Measurements from ENCODE around the gene DYNLT1. TPM values are rescaled to one million over a fixed set of nuclear protein-coding genes. Genes with fewer than 3 reads are reported as not detected.
"Not testable (repeated sequence)": the region's sequence is repeated elsewhere in the genome, so short reads cannot be mapped to it uniquely, and the experiment has no call there.

DYNLT1 gene
- total and polyA plus RNA-seq, 2 of the 4 experiments (the other 2 are of a cell fraction), result 235 to 349 TPM

- intact Hi-C loops (cut with micrococcal nuclease); H3K4me2 ChIP-seq (ENCODE audit: low read depth, low read length); H3K4me3 ChIP-seq (ENCODE audit: insufficient read depth, low read depth, low read length); ATAC-seq (ENCODE audit: low read depth); H2AK9ac ChIP-seq (replicated peaks; ENCODE audit: low read depth, low read length, poor library complexity); DNase-seq; H3K9me3 ChIP-seq (ENCODE audit: control insufficient read depth, insufficient read depth, low read length); H2AFZ ChIP-seq (replicated peaks; ENCODE audit: low read length, poor library complexity); H3K9ac ChIP-seq (ENCODE audit: low read depth, low read length); BruUV-seq (replicated peaks); dilution Hi-C loops (cut with HindIII; ENCODE audit: low sequenced_read_pairs, unreplicated experiment); POLR2A ChIA-PET (ENCODE audit: unreplicated experiment); H2BK15ac ChIP-seq (ENCODE audit: low read depth, low read length); H3K27me3 ChIP-seq (ENCODE audit: control insufficient read depth, insufficient read depth, low read length); CTCF ChIA-PET: not testable (repeated sequence)
- Histone ChIP-seq H2BK5ac (ENCODE audit: low read depth, low read length, poor library complexity, severe bottlenecking) (peak overlapping the region; percentile 56), H2BK20ac (ENCODE audit: low read depth, low read length) (peak overlapping the region; percentile 30; the same call in 1 of the 2 replicates), H2BK120ac (ENCODE audit: low read depth, low read length) (peak overlapping the region; percentile 22), H3K36me3 (ENCODE audit: control insufficient read depth, insufficient read depth, low read length) (peaks cover 29% of the 10 kb centered on the region), H3K9me1 (ENCODE audit: insufficient read depth, low read length) (peaks cover 19% of the 10 kb centered on the region), H3K4me1 (ENCODE audit: control insufficient read depth, insufficient read depth, low read length) (peaks cover 14% of the 10 kb centered on the region), H3K27ac (ENCODE audit: insufficient read depth, low read length) (peak overlapping the region; percentile 79; the same call in 1 of the 2 replicates), H3K4ac (ENCODE audit: low read depth, low read length) (peak overlapping the region; percentile 32; the same call in 1 of the 2 replicates), H4K91ac (ENCODE audit: insufficient read depth, low read depth, low read length) (0 out of 2 replicates have a peak overlapping the region, but pooled peaks have one; percentile 15), H3K23ac (ENCODE audit: low read depth, low read length) (peak overlapping the region; percentile 57; the same call in 1 of the 2 replicates), H4K5ac (ENCODE audit: low read depth, low read length) (peak overlapping the region; percentile 72; the same call in 1 of the 2 replicates), H3K79me1 (ENCODE audit: low read depth in 1 of 2, low read length in 2 of 2) (peaks cover 8 to 63% of the 10 kb centered on the region in 2 experiments), H3K14ac (replicated peaks; ENCODE audit: low read depth, low read length) (peak overlapping the region; percentile 6; the same call in 1 of the 2 replicates), H4K8ac (ENCODE audit: low read depth in 2 of 2, low read length in 2 of 2) (peak overlapping the region in 1 of 2 experiments; percentile 81; a peak in 2 of 4 replicates), H2AK5ac (ENCODE audit: low read depth, low read length) (peak overlapping the region; percentile 50; the same call in 1 of the 2 replicates), H4K20me1 (ENCODE audit: insufficient read depth, low read length) (peaks cover 12% of the 10 kb centered on the region; the same call in 1 of the 2 replicates), H3K18ac (ENCODE audit: low read depth, low read length) (peak overlapping the region; percentile 68; the same call in 1 of the 2 replicates), H3K56ac (ENCODE audit: extremely low read depth, insufficient read depth, low read length) (0 out of 2 replicates have a peak overlapping the region, but pooled peaks have one; percentile 12)
- in situ Hi-C loops (cut with MboI; ENCODE audit: low sequenced_read_pairs), result loop anchor here (25.0 kb wide), 1 partner anchor 1080 kb away; no protein-coding TSS in a partner anchor
- no CpG with 5 or more reads among the region's 3 CpGs for WGBS, 2 experiments (ENCODE audit: extremely low coverage in 2 of 2, insufficient read length in 1 of 2)
These were observed 11.9 kb downstream of the DYNLT1 start for GRCh38 chr6:158632538-158633119.

Data from IMR-90 (cell line).